Astrocyte of the cerebellum (primary cell): Measurements from ENCODE around the gene DCPS.

Source experiments
- DNase-seq: peaks from one replicate; pipeline ENCODE4 v3.0.0-alpha.2; 2011; ENCODE audit warnings: low read depth
- H3K4me3 ChIP-seq: 2 replicates; pipeline ENCODE4 v1.5.1; 2011; ENCODE audit warnings: mild to moderate bottlenecking, low read depth, low read length, moderate library complexity
- CTCF ChIP-seq: IDR thresholded peaks from 2 replicates; pipeline ENCODE4 v1.5.1; 2012; ENCODE audit warnings: low read length, low read depth, moderate library complexity, mild to moderate bottlenecking; ENCODE audit errors: missing control alignments
- in situ Hi-C: cut with HindIII; loops from 2 replicates; pipeline ENCODE4 v1.10.0; 2017; ENCODE audit warnings: low sequenced_read_pairs

The DCPS gene

GRCh38 chr11:126319374-126319740, 15.5 kb downstream of the DCPS start:
- DNase-seq = no peak
- no peak for TF ChIP-seq CTCF
- H3K4me3 ChIP-seq = no peak overlapping the region
- in situ Hi-C loops = no loop called here

GRCh38 chr11:126322996-126323395, 19.1 kb downstream of the DCPS start:
- no peak for DNase-seq
- in situ Hi-C loops = no loop called here
- no peak for TF ChIP-seq CTCF
- H3K4me3 ChIP-seq = no peak overlapping the region

- in situ Hi-C loops = no loop called here
- DNase-seq = no peak
- no peak for TF ChIP-seq CTCF
- no peak overlapping the region for H3K4me3 ChIP-seq
Measured at GRCh38 chr11:126327281-126328000, 23.6 kb downstream of the DCPS start.

- DNase-seq = no peak
- in situ Hi-C loops = no loop called here
- H3K4me3 ChIP-seq = no peak overlapping the region
- TF ChIP-seq CTCF = no peak
Measured at GRCh38 chr11:126328001-126328390, 24.1 kb downstream of the DCPS start.

- in situ Hi-C loops = no loop called here
Measured at GRCh38 chr11:126328444-126328843, 24.6 kb downstream of the DCPS start.

GRCh38 chr11:126328938-126329643, 25.2 kb downstream of the DCPS start:
- no peak for TF ChIP-seq CTCF
- no peak for DNase-seq
- no peak overlapping the region for H3K4me3 ChIP-seq
- in situ Hi-C loops = no loop called here

More at GRCh38 chr11:126328444-126328843, 24.6 kb downstream of the DCPS start:
- no peak for TF ChIP-seq CTCF
- H3K4me3 ChIP-seq = no peak overlapping the region
- DNase-seq = no peak
